Fibroblast of skin of right biceps (primary cell): Measurements from ENCODE around the gene FNDC1.
"Not testable (repeated sequence)": the region's sequence is repeated elsewhere in the genome, so short reads cannot be mapped to it uniquely, and the experiment has no call there.

Experiments
- DNase-seq: peaks from one replicate; pipeline ENCODE4 v3.0.0-alpha.2; 2013

Gene FNDC1

DNA sequence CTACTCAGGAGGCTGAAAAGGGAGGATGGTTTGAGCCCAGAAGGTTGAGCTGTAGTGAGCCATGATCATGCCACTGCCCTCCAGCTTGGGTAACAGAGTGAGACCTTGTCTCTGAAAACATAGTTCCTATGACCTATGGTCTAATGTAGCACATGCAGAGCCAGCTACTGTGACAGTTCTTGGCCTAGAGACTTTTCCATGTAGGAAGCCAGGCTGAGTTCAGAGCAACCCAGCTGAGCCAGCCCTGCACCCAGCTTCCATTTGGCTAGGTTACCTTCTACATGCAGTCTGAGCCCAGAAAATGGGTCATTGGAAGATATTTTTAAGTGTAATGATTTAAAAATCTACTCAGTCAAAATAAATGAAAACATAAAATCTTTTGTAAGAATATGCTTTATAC lies 92.8 kb downstream of the FNDC1 start:
- DNase-seq, result no peak

- DNase-seq, result no peak
Observed at GRCh38 chr6:159262586-159262985, 93.4 kb downstream of the FNDC1 start.

DNA sequence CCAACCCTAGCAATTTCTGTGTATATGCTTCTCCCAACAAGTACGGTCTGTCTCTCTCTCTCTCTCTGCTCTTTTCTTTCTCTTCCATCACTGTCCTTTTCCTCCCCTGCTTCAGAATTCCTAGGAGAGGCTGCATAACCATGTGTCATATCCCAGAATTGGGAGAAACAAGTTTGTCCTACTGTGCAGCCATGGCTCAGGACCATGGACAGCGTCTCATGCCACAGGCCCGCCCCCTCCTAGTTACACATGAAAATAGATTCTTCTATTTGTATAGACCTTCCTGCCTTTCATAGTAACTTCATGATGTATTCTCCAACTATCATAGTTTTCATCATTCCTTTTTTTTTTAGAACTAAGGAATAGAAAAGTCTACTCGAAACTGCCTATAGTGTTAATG lies 98.0 kb downstream of the FNDC1 start:
- DNase-seq, result no peak

- no peak for DNase-seq
Observed at GRCh38 chr6:159268511-159268910, 99.3 kb downstream of the FNDC1 start.

DNA sequence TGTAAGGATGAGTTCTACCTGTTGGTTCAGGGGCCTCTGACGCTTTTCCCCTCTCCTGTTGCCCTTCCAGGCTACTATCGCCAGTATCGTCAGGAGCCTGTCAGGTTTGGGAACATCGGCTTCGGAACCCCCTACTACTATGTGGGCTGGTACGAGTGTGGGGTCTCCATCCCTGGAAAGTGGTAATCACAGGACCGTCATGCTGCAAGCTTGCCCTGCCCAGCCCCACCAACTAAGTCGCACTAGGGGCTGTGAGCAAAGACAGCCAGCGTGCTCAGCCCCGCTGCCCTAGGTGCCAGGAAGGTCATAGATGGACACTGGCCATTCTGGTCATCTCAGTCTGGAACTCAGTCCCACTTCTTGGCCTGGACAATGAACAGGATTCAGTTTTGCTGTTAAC lies 102.1 kb downstream of the FNDC1 start:
- DNase-seq, result no peak

DNA sequence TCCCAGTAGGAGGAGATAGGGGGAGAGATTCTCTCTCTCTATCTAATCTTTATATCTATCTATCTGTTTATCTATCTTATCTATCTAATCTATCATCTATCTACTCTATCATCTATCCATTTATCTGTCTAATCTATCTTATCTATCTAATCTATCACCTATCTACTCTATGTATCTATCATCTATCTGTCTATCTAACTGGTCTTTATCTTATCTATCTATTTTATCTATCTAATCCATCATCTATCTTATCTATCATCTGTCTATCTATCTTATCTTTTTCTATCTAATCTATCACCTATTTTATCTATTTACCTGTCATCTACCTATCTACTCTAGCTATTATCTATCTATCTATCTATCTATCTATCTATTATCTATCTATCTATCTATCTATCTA lies 109.4 kb downstream of the FNDC1 start:
- no peak for DNase-seq

- DNase-seq, result peak; percentile 63
Observed at GRCh38 chr6:159279790-159280277, 110.6 kb downstream of the FNDC1 start.

GRCh38 chr6:159282421-159282820 lies 113.2 kb downstream of the FNDC1 start:
- DNase-seq, result no peak

GRCh38 chr6:159284661-159285060 lies 115.5 kb downstream of the FNDC1 start:
- not testable (repeated sequence) for DNase-seq

- no peak for DNase-seq
Observed at GRCh38 chr6:159298840-159299239, 129.6 kb downstream of the FNDC1 start.

GRCh38 chr6:159299566-159299965 lies 130.4 kb downstream of the FNDC1 start:
- DNase-seq, result no peak

- DNase-seq, result no peak
Observed at GRCh38 chr6:159301277-159301676, 132.1 kb downstream of the FNDC1 start.

DNA sequence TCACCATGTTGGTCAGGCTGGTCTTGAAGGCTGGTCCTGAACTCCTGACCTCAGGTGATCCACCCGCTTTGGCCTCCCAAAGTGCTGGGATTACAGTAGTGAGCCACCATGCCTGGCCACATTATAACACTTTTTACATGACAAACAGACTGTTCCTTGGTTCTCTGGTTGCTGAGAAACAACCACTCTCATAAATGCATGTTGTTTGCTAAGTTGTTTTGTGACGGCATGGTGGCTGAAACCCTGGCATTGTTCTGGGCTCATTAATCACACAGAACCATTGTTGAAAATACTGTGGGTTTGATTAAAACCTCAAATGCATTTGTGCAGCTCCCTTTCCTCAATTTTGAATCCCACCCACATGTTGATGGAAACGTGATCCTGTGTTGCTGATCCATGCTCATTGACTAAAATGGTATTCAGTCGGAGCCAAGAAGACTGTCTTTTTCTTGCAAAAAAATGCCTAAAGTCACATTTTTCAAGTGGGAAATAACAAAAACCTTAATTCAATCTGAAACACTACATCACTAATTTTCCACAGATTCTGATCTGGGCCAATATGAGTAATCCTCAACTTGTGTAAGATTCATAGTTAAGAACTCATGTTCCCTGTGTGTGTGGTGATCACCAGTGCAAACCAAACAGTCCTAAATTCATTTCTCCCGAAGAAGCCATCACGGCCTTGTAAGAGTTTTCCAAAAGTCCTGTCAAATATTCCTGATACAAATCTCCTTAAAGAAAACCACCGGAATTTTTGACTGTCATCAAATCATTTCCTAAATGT lies 132.8 kb downstream of the FNDC1 start:
- DNase-seq, result no peak

GRCh38 chr6:159302594-159302992 lies 133.4 kb downstream of the FNDC1 start:
- no peak for DNase-seq

DNA sequence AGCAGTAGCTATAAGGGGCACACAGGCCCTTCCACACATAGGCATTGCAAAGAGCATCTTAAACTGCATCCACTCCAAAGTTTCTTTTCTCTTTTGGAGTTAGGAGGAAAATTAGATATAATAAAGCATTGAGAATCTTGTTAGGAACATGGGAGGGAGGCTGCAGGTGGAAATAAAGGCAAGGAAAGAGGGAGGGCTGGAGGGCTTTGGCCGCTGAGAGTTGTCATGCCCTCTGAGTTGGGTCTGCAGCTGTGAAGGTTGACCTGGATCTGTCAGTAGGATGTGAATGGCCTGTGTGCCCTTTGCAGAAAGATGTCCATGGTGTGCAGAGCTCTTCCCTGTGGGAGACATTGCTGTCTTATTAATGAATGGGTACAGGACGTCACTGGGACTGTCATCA lies 134.0 kb downstream of the FNDC1 start:
- DNase-seq, result no peak

DNA sequence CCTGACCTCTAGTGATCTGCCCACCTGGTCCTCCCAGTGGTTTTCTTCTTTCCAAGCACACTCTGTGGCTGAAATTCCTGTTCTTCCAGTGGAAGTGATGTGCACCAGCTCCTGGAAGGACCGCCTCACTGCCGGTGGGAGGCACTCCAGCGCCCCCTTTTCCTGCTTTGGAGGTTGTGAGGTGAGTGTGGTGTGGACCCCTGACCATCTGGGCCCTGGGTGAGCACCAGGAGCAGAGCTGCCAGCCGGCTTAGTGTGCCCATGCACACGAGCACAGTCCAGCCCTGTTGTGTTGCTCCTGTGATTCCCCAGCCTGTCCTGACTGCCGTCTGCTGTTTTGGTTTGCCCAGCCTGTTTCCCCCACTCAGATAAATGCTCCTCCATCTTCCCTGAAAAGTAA lies 134.6 kb downstream of the FNDC1 start:
- no peak for DNase-seq

GRCh38 chr6:159304641-159305040 lies 135.4 kb downstream of the FNDC1 start:
- DNase-seq, result no peak

DNA sequence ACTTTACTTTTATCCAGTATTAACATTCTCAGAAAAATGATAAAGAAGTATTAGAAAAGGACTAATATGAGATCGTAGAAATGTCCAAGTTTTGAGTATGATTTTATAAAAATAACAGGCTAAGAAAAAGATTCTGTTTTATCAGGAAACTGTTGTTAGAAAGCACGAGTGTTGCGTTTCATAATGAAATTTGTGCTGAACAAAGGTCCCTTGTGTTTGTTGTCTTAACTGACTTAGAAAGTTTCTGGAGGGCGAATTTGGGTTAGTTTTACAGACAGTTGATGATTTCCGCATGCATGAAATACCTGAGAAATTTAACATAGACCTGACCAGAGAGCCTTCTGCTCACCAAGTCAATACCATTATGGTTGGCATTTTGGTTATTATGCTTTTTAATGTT lies 136.0 kb downstream of the FNDC1 start:
- DNase-seq, result no peak

GRCh38 chr6:159305804-159306537 lies 136.8 kb downstream of the FNDC1 start:
- no peak for DNase-seq

GRCh38 chr6:159307246-159307790 lies 138.1 kb downstream of the FNDC1 start:
- peak; percentile 49 for DNase-seq

- DNase-seq, result no peak
Observed at GRCh38 chr6:159308198-159308597, 139.0 kb downstream of the FNDC1 start.

DNA sequence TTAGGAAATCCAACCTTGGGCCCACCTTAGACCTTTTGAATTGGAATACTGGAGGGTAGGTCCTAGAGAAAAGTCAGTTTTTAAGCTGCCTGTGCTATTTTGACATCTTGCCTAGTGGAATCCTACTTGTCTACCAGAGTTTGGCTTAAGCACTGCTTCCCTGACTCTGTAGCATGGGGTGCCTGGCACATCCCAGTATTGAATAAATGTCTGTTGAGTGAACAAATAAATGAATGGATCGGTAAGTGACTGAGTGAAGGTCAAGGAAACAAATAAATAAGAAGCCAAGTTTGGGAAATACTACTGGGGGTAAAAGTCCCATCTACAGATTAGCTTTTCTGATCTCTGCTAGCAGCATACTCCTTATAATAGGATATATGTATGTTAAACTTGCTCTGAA lies 140.5 kb downstream of the FNDC1 start:
- no peak for DNase-seq

DNA sequence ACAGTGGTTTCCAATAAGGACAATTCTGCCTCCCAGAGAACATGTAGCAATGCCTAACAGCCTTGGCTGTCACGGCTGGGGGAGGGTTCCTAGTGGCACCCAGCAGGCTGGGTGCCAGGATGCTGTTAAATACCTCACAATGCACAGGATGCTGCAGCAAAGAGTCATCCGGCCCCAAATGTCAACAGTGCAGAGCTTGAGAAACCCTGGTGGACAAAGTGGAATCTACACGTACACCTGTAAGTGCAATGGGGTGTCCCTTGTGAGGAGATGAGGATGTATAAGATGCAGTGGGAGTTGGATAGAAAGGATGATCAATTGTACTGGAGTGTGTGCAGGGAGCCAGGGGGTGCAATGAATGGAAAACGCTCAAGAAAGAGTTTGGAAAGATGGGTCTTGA lies 142.4 kb downstream of the FNDC1 start:
- DNase-seq, result no peak

- DNase-seq, result peak; percentile 12
Observed at GRCh38 chr6:159312206-159312605, 143.0 kb downstream of the FNDC1 start.
